ENCODE data around the gene AK2.

DNA sequence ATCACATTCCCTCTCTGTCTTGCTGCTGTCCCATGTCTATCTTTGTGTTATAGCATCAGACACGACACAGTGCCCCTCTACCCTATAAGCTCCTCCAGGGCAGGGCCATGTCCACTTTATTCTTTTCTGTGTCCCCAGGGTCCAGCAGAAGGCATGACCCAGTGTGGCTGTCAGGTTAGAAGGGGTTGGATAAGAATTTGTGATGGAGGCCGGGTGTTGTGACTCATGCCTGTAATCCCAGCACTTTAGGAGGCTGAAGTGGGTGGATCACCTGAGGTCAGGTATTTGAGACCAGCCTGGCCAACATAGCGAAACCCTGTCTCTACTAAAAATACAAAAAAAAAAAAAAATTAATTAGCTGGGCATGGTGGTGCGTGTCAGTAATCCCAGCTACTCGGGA lies 45.8 kb downstream of the AK2 start:
- TF ChIP-seq POLR2A (IDR thresholded peaks at IDR 0.05), result no peak
- TF ChIP-seq, protein P1, sequence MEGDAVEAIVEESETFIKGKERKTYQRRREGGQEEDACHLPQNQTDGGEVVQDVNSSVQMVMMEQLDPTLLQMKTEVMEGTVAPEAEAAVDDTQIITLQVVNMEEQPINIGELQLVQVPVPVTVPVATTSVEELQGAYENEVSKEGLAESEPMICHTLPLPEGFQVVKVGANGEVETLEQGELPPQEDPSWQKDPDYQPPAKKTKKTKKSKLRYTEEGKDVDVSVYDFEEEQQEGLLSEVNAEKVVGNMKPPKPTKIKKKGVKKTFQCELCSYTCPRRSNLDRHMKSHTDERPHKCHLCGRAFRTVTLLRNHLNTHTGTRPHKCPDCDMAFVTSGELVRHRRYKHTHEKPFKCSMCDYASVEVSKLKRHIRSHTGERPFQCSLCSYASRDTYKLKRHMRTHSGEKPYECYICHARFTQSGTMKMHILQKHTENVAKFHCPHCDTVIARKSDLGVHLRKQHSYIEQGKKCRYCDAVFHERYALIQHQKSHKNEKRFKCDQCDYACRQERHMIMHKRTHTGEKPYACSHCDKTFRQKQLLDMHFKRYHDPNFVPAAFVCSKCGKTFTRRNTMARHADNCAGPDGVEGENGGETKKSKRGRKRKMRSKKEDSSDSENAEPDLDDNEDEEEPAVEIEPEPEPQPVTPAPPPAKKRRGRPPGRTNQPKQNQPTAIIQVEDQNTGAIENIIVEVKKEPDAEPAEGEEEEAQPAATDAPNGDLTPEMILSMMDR (IDR thresholded peaks at IDR 0.05), result no peak
